A673 (cell line): ENCODE results near the gene PDCD4.

Source experiments
- CTCF ChIP-seq: fragments of 300-800, 200-600 bp; sonication (generic); conservative IDR thresholded peaks from 2 replicates; pipeline ENCODE4 v1.5.1; 2017; ENCODE audit warnings: low read depth, mild to moderate bottlenecking, antibody characterized with exemption, low read length, moderate library complexity, mixed read lengths
- EZH2 ChIP-seq: fragments of 200-600 bp; sonication (generic); IDR thresholded peaks from 2 replicates; pipeline ENCODE4 v1.6.1; 2017; ENCODE audit warnings: borderline replicate concordance, low read depth, mild to moderate bottlenecking, mixed read lengths, antibody characterized with exemption, low read length; ENCODE audit not compliant: poor library complexity, severe bottlenecking

- TF ChIP-seq CTCF: no peak
- no peak for TF ChIP-seq EZH2
These were observed 60.1 kb downstream of the PDCD4 start for GRCh38 chr10:110931769-110932381.
